HG03280 (cell line): ENCODE results near the gene CCDC32.

Source experiments
- ATAC-seq: cut with Tn5 transposase; IDR thresholded peaks from one replicate; pipeline ENCODE4 v1.9.1; 2021; ENCODE audit warnings: mild to moderate bottlenecking, moderate library complexity; ENCODE audit not compliant: unreplicated experiment

The CCDC32 gene

GRCh38 chr15:40516322-40516721, 48.5 kb downstream of the CCDC32 start:
- ATAC-seq = no peak

GRCh38 chr15:40513609-40514008, 51.2 kb downstream of the CCDC32 start:
- ATAC-seq = no peak

GRCh38 chr15:40512440-40512839, 52.4 kb downstream of the CCDC32 start:
- ATAC-seq = no peak

GRCh38 chr15:40511472-40512133, 53.2 kb downstream of the CCDC32 start:
- peak; percentile 46 for ATAC-seq

- peak; percentile 46 for ATAC-seq
Observed at GRCh38 chr15:40511093-40511471, 53.8 kb downstream of the CCDC32 start.

- ATAC-seq = no peak
Observed at GRCh38 chr15:40510201-40510600, 54.6 kb downstream of the CCDC32 start.

GRCh38 chr15:40508216-40508615, 56.6 kb downstream of the CCDC32 start:
- ATAC-seq = no peak

- ATAC-seq = no peak
Observed at GRCh38 chr15:40506964-40507571, 57.8 kb downstream of the CCDC32 start.
